OCI-LY7 (cell line): ENCODE measurements around the gene ZNF101.

ENCODE experiments used
- EZH2phosphoT487 ChIP-seq: fragments of 200-600 bp; sonication (generic); IDR thresholded peaks from 2 replicates; pipeline ENCODE4 v1.6.1; 2018; ENCODE audit warnings: low read depth, borderline replicate concordance, mild to moderate bottlenecking, mixed run types, antibody characterized with exemption, low read length, moderate library complexity, mixed read lengths
- TF ChIP-seq, protein P1 (sequence below): fragments of 200-600 bp; sonication (generic); conservative IDR thresholded peaks from 2 replicates; pipeline ENCODE4 v1.5.1; 2014; ENCODE audit warnings: mild to moderate bottlenecking, antibody characterized with exemption, low read length, moderate library complexity, mixed read lengths

DNA sequence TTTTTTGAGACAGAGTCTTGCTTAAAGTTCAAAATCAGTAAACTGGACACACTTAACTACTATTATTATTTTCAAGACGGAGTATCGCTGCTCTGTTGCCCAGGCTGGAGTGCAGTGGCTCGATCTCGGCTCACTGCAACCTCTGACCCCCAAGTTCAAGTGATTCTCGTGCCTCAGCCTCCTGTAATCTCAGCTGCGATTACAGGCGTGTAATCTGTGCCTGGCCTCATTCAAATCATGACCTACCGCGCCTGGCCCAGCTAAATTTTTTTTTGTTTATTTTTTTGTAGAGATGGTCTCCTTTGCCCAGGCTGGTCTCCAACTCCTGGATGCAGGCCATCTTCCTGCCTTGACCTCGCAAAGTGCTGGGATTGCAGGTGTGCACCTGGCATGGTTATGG is 23.0 kb downstream of the ZNF101 start:
- TF ChIP-seq, protein P1, sequence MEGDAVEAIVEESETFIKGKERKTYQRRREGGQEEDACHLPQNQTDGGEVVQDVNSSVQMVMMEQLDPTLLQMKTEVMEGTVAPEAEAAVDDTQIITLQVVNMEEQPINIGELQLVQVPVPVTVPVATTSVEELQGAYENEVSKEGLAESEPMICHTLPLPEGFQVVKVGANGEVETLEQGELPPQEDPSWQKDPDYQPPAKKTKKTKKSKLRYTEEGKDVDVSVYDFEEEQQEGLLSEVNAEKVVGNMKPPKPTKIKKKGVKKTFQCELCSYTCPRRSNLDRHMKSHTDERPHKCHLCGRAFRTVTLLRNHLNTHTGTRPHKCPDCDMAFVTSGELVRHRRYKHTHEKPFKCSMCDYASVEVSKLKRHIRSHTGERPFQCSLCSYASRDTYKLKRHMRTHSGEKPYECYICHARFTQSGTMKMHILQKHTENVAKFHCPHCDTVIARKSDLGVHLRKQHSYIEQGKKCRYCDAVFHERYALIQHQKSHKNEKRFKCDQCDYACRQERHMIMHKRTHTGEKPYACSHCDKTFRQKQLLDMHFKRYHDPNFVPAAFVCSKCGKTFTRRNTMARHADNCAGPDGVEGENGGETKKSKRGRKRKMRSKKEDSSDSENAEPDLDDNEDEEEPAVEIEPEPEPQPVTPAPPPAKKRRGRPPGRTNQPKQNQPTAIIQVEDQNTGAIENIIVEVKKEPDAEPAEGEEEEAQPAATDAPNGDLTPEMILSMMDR = no peak
- no peak for TF ChIP-seq EZH2phosphoT487
